GM19455 (cell line): ENCODE measurements around the gene SRGAP3.

Experiments
- ATAC-seq: cut with Tn5 transposase; IDR thresholded peaks from one replicate; pipeline ENCODE4 v1.9.1; 2021; ENCODE audit not compliant: unreplicated experiment

The SRGAP3 gene

DNA sequence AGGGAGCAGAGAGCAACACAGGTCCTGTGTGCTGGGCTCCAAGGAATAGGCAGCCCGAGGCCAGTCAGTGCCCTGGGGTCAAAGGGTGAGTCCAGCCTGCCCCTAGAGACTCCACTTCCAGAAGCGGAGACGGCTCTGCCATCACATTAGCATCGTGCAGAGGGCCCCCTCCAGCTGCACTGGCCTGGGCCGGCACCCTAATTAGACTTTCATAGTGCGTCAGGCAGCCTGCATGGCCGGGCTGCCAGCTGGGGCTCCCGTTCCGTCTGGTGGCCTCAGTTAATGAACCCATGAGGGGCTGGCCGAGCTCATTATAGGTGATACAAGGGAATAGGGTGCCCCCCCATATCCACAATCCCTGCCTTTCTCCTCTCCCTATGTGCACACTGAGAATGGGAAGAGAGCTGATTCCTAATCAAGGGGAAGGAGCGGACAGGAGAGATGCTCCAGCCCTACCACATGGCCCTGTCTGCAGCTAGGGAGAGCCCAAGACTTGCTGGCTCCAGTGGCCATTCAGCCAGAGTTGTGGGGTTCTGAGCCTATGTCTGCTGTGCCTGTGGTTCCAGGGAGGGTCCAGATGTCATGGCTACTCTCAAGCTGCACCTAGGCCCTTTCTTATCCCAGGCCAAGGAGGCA lies 128.0 kb downstream of the SRGAP3 start:
- ATAC-seq, result no peak

DNA sequence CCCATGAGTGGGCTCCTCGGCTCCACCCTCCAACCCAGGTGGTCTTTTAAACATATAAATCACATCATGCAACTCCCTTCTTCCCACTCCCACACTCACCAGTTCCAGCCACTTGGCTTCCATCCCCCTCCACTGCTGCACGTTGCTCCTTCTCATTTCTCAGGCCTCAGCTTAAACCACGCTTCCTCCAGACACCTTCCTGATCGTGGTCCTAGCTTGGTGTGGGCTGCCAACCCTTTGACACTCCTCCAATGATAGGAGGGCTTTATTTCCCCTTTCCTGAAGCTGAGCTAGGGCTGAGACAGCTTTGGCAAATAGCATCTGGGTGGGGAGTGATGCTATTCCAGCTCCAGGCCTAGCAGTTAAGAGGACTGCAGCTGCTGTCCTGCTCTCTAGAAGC lies 130.1 kb downstream of the SRGAP3 start:
- no peak for ATAC-seq

DNA sequence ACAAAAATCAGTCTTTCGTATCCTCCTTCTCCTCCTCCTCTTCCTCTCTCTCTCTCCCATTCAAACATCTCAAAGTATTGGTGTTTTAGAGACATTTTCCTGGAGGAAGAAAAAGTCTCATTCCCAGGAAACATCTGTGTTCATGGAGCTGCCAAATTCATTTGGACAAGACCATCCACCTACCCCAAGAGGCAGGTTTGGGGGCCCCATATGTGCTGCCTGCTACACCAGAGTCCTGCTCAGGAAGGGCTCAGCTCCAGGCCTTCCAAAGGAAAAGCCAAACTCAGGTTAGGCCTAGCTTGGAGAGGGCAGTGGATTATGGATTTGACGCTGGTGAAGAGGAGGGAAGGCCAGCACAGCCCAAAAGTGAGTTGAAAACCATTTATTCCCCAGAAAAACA lies 131.2 kb downstream of the SRGAP3 start:
- ATAC-seq, result no peak

DNA sequence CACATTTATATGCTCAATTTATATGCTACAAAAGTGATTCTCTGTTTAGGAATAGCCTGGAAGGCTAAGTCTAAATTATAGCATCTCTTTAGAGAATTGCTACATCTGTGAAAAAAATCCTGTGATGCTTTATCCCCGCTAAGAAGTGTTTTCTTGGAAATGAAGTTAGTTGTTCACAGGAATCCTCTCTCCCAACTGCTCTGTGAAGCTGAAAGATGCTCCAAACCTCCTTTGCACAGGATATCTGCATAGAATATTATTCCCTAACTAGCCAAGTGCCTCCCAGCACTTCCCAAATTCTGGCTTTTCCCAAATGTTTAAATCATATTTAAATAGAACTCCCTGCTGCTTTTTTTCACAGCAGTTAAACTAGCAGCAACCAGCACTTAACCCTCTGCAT lies 132.2 kb downstream of the SRGAP3 start:
- ATAC-seq, result no peak

DNA sequence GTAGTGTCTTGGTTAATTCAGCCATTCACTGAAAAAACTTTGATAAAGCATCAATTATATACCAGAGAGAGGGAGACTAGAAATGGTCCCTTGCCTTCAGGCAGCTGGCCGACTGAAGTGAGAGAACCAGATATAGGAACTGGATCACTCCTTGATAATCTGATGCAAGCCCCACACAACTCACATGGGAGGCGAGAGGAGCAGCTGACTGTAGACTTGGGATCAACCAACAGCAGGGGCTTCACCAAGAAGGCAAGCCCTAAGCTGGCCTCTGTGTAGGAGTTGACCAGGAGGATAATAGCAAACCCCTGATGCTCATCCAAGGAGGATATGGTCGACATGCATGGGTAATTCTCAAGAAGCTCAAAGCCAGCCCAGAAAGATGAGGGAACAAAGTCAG lies 133.1 kb downstream of the SRGAP3 start:
- ATAC-seq, result no peak

DNA sequence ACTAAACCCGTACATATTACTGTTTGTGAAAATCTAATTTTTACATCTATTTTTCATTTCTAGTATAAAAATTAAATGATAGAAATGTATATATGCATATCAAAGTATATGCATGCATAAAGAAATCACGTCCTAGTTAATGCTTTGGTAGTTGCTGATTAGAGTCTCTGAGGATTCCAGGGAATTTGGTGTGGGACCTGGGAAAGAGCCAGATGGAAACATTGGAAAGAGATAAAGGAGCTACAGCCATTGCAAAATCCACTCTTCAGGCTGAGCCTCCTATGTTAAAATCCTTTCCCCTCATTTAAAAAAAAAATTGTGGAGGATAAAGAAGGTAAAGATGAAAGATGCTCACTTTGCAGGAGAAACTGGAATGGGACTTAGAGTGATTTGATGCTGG lies 134.1 kb downstream of the SRGAP3 start:
- no peak for ATAC-seq

DNA sequence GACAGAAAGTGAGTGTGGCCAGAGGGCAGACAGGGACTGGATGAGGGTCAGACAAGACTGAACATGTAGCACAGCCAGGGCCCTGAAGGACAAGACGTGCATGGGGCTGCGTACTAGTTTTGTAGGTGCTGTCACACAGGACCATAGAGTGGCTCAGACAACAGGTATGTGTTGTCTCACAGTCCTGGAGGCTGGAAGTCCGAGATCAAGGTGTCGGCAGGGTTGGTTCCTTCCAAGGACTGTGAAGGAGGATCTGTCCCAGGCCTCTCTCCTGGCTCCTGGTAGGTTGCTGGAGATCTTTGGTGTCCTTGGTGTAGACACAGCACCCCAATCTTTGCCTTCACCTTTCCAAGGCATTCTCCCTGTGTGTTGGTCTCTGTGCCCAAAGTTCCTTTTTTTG lies 136.4 kb downstream of the SRGAP3 start:
- ATAC-seq, result no peak

DNA sequence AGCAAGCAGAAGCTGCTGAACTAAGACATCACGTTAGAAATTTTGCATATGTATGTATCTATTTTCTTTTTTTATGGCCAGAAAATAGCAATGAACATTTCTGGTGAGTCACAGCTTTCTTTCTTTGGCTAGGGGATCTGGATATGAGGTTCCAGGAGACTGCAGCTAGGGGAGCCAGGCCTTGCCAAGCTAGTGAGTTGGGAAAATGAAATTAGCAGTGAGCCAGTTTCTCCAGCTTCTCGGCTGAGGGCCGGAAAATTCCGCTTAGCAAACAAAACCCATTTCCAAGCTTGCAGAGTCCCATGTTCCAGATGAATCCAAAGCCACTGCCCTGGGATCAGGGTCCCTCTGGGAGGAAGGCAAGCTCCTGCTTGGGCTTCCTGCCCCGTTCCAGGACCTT lies 137.6 kb downstream of the SRGAP3 start:
- no peak for ATAC-seq

DNA sequence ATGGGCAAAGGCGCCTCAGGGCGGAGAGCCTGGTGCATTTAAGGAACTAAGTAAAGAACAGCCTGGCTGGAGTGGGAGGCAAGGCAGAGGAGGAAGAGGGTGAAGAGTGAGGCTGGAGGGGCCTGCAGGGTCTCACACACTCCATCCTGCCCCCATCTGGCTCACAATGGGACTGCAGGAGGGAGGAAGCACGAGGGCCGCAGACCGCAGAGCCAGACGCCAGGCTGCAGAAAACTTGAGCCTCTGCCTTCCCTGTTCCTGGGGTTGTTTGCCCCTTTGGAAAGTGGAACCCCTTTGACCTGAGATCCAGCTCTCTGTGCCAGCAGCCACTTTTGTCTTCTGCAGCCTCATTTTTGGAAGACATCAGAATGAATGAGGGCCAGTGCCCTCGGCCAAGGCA lies 138.0 kb downstream of the SRGAP3 start:
- ATAC-seq, result no peak

DNA sequence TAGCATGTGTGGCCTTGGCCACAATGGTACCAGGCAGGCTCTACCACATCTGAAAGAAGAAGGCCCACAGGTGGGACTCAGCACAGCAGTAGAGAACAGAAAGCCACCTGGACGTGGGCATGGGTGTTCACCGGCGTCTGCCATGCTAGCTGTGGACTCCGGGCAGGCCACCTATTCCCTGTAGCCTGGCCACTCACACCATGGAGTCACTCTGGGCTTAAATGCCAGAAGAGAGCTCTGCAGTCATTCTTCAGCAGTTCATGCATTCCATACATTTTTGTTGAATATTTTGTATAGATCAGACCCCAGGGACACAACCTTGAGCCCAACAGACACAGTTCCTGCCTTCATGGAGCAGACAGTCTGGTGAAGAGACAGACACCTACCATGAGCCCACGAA lies 138.6 kb downstream of the SRGAP3 start:
- no peak for ATAC-seq

DNA sequence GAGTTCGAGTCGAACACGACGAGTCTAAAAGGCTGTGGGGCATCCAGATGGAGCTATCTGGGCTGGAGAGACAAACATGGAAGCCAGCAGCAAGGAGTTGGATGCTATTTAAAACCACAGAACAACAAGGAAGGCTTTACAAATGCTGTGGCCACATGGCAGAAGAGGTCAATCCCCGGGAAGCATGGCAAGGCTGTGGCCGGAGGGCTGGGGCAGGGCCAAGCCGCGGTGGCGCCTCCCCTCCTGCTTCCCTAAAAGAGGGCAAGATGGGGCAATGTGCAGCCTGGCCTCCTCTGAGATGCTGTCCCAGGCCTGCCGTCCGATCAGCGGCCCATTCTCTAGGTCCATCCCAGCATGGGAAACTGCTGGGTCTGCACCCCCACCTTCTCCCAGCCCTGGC lies 139.1 kb downstream of the SRGAP3 start:
- no peak for ATAC-seq

DNA sequence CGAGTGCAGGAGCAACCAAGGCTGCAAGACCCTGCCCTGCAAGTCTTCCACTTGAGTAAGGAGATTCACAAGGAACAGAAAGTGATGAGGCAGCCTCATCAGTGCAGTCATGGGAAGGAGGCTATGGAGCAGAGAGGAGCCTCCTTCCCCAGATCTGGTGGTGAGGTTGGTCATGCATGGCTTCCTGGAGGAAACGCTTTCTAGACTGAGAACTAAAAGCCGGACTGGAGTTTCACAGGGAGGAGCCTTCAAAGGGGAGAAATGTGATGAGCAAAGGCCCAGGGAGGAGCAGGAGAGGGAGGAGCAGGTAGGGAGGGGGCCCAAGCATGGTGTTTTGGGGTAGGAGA lies 139.9 kb downstream of the SRGAP3 start:
- no peak for ATAC-seq

DNA sequence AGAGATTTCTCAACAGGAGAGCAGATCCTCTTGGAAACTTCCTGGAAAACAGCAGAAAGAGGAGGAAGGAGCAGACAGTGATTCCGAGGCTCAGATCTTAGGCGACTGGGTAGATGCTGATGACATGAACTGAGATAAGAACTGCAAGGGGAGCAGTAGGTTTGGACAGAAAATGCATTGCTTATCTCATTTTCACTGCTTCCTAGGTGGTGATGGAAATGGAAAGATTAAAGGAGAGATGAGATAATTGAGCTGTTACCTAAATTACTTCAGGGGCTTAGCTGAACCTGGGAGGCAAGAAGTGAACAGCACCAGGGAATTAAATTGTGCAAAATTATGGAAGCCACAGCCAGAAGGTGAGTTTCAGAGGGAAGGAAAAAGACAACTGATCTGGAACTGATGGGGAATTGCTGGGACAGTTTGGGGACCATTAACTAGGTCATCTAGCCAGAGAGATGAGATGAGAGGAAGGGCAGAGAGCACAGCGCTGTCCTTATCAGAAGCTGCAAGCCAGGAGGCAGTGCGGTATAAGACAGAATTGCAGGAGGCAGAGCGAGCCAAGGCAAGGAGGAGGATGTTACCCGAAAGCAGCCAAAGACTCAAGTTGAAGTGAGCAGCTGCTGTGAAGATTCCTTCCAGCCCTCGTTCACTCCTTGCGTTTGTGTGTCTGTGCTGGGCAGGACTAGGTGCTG lies 140.4 kb downstream of the SRGAP3 start:
- no peak for ATAC-seq

DNA sequence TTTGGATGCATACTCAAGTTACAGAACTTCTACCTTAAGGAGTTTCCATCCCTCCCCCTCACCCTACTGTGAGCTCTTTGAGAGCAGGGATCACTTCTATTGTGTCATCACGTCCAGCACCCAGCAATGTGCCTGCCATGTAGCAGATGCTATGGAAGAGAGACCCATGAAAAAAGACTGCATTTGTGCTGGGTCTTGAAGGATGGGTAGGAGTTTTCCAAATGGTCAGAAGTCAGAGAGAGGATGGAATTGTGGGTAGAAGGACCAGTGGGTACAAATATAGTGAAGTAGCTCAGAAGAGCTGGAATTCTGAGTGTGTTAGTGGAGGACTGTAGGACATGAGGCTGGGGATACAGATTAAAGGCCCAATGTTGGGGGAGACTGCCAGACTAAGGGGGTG lies 141.7 kb downstream of the SRGAP3 start:
- ATAC-seq, result no peak

DNA sequence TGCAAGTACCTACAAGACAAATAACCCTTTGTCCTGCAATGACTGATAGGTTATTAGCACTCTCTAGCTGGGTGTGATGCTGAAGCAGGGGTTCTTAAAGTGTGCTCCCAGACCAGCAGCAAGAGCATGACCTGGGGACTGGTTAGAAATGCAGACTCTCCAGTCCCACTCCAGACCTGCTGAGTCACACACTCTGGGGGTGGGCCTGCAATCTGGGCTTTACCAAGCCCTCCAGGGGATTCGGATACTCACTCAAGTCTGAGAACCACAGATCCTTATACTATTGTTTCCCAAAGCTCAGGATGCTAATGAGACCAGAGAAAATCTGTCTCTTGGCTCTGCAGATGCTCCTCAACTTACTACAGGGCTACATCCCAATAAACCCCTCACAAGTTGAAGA lies 144.0 kb downstream of the SRGAP3 start:
- ATAC-seq, result no peak

DNA sequence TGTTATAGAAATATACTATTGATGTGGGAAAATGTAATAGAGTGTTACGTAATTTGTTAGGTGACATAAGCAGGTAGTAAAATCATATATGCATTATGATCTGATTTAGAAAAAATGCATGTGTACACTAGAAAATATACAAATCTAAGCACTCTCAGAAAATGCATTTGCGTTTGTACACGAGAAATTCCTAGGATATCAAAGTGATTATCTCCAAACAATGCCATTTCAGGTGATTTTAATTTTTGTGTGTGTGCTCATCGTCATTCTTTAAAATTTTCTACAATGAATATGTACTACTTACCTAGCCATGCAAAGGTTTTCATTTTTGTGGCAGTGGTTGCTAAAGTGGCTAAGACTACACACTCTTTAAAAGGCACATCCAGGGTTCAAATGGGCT lies 145.3 kb downstream of the SRGAP3 start:
- ATAC-seq, result no peak

DNA sequence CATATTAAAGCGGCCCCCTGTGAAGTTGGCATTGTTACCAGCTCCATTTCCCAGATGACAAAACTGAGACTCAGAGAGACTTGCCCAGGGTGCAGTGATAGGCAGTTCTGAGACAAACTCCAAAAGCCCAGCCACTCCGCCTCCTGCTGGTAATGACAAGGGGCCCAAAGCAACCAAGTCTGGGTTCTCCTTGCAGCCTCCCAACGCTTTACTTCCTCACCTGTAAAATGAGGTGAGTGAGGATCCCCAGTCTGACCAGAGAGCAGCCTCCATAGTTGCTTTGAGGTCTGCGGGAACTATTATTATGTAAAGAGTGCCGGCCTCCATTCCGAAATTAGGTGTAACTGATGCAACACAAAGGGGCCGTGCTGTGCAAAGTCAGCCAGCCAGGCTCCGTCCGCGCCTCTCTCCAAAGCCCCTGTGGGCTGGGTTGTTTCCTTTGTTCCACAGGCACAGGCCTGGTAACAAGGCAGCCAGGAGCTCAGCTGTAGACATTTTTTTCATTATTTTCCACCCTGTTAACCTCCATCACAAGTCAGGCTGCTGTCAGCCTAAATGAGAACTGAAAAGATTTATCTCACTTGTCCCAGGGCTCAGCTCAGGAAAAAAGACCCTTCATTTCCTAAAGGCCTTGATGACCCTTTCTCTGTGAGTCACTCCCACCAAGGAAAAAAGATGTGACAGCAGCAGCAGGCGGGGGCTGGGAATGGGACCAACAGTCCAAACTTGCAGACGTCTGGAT lies 147.0 kb downstream of the SRGAP3 start:
- no peak for ATAC-seq

DNA sequence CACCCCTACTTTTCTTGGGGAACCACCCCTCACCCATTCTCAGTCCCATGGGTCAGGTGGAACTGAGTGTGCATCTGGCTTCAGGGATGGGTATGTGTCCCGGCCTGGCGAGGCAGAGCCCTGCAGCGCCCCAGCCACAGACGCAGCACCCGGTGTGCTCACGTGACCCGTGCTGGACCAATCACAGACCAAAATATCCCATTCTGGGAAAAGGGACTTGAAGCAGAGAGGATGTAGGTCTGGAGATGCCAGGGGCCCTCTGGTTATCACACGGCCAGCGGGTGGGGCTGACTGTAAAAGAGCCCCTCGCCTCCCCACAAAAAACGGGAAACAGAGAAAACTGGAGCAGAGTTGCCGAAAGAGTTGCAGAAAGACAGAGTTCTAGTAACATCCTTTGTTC lies 148.2 kb downstream of the SRGAP3 start:
- no peak for ATAC-seq

DNA sequence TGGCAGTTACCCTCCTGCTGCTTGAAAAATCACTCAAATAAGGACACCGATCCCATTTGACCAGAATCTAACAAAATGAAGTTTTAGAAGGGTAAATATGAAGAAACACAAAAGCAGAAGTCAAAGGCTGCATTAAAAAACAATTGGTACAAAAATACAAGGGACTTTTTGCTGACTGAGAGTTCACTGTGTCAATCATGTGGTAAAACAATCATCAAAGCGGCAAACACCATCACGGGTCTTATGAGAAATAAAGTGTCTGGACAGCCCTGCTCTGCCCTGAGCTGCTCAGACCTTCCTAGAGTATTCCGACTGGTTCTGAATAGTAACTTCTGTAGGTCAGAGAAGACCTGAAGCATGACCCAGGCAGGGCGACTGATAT lies 148.9 kb downstream of the SRGAP3 start:
- ATAC-seq, result no peak

DNA sequence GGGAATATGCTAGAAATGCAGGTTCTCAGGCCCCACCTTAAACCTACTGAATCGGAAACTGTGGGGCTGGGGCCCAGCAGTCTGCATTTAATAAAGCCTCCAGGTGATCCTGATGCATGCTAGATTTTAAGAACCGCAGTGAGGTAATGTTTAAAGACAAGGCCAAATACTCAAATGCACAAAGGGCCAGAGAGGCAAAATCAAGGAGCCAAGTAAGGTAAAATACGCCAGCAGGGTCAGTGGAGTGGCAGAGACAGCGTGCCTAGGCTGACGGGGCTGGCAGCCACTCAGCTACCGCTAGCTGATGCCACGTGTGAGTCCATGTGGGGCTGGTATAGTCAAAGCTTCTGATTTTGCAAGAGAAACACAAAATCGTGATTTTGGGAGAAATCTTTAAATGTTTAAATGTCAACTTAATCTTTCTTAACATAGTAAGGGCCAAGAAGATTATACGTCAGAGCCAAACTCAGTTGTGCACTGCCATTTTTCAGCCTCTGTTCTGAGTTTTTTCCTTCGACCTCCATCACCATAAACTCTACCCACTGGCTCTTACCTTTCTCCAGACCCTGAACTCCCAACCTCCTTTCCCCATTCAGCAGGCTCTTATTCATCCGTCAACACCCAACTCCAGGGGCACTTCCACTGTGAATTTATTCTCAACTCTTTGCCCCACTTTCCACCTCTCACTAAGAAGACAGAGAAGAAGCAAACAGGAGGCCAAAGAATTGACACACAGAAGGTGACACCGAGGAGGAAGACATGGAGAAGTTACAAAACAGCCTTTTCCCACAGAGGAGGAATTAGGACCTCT lies 149.5 kb downstream of the SRGAP3 start:
- ATAC-seq, result no peak

DNA sequence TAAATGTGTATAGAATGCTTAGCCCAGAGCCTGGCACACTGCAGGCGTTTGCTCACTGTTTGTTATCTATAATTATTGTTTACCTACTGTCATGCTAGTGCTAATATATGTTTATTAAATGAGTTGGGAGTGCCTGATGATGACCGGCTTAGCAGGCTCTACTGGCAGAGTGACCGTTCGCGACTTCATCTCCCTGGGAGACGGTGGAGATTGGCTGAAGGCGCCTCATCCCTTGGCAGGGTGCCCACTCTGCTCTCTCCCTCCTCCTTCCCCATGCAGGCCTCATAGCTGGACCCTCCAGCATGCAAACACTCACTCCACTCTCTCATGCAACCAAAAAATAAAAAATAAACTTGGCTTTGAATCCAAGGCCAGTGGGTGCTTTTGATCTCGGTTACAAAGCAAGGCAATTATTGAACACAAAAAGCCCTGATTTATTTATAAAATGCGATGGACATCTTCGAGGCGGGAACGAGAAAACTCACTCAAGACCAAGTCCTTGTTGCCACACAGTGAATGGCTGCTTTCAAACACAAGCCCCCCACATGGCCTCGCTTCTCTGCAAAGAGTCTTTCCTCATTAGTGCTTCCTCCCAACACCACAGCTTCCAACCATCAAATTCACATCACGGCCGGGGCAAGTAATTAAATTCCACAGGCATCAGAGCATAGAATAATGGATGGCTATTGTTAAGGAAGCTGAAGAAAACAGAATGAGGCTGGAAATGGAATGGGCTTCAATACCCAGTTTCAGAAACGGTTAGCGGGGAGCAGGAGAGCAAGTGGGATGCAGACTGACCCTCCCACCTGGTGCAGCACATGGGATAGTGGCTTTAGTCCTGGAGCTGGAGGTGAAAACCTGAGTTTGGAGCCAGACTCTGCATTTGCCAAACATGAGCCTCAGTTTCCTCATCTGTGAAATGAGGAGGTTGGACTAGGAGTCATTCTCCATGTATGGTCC lies 150.4 kb downstream of the SRGAP3 start:
- ATAC-seq, result no peak
